Esophagus muscularis mucosa (tissue), 3 donors: Measurements from ENCODE around the gene PCNX4.

ENCODE experiments used
- CTCF ChIP-seq, 3 experiments: fragments of 200-600 bp in 2 of 3; fragments of 450-650 bp in 1 of 3; sonication (generic) in 2 of 3; IDR thresholded peaks; one replicate each; pipeline ENCODE4 v1.5.1; 2017 to 2019; ENCODE audit warnings: antibody characterized with exemption in 3 of 3, mild to moderate bottlenecking in 2 of 3, moderate library complexity in 1 of 3
- POLR2A ChIP-seq: fragments of 450-650 bp; IDR thresholded peaks from one replicate; pipeline ENCODE4 v1.6.1; 2017; ENCODE audit warnings: antibody characterized with exemption, moderate library complexity, mild to moderate bottlenecking, low read depth
- POLR2AphosphoS5 ChIP-seq, 2 donors: sonication (generic); formaldehyde crosslinking; IDR thresholded peaks; one replicate each; pipeline ENCODE4 v1.6.1; 2017; ENCODE audit warnings: antibody characterized with exemption in 2 of 2

DNA sequence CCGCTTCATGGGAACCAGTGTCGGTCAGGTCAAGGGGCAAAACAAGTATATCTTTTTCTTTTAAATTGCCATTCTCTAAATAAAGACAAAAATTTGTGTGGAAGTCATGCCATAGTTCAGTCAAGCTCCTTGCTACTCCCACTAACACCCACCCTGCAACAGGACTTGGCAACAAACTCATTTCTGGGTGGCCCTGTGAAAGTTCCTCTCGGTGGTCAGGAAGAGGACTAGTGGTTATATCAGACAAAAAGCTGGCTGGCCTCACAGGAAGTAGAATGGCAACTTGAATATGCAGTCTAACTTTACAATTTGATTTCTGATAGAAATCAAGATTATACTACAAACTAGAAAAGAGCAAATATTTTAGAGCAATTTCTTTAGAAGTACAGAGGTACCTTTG lies 62.3 kb downstream of the PCNX4 start:
- TF ChIP-seq CTCF (IDR thresholded peaks at IDR 0.05) (no peak), POLR2AphosphoS5 (IDR thresholded peaks at IDR 0.05) (no peak), POLR2A (no peak)
